Right forelimb (tissue), 1 donor: ENCODE measurements around the gene DESI1.
"Not testable (repeated sequence)": the region's sequence is repeated elsewhere in the genome, so short reads cannot be mapped to it uniquely, and the experiment has no call there.

Source experiments
- DNase-seq: peaks from one replicate; pipeline ENCODE4 v3.0.0-alpha.2; 2018

Gene DESI1

DNA sequence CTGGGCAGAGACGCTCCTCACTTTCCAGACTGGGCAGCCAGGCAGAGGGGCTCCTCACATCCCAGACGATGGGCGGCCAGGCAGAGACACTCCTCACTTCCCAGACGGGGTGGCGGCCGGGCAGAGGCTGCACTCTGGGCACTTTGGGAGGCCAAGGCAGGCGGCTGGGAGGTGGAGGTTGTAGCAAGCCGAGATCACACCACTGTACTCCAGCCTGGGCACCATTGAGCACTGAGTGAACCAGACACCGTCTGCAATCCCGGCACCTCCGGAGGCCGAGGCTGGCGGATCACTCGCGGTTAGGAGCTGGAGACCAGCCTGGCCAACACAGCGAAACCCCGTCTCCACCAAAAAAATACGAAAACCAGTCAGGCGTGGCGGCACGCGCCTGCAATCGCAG lies 10.8 kb upstream of the DESI1 start:
- not testable (repeated sequence) for DNase-seq

DNA sequence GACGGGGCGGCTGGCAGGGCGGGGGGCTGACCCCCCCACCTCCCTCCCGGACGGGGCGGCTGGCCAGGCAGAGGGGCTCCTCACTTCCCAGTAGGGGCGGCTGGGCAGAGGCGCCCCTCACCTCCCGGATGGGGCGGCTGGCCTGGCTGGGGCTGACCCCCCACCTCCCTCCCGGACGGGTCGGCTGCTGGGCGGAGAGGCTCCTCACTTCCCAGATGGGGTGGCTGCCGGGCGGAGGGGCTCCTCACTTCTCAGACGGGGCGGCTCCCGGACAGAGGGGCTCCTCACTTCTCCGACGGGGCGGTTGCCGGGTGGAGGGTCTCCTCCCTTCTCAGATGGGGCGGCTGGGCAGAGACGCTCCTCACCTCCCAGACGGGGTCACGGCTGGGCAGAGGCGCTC lies 10.3 kb upstream of the DESI1 start:
- not testable (repeated sequence) for DNase-seq

DNA sequence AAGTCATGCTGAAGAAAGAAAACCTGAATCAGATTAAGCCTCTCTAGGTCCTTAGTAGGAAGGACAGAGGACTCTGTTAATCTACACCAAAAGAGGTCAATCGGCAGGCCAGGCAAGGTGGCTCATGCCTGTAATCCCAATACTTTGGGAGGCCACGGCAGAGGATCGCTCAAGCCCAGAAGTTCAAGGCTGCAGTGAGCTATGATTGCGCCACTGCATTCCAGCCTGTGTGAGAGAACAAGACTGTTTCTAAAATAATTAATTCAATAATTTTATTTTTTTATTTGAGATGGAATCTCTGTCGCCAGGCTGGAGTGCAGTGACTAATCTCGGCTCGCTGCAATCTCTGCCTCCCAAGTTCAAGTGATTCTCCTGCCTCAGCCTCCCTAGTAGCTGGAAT lies 4.7 kb upstream of the DESI1 start:
- DNase-seq = no peak

- no peak for DNase-seq
Observed at GRCh38 chr22:41621911-41622179, 1.0 kb upstream of the DESI1 start.

- peak; percentile 100 for DNase-seq
Observed at GRCh38 chr22:41621099-41621910, 462 bp upstream of the DESI1 start, which contains the start of gene XRCC6. Gene XRCC6 (plus strand): TSS chr22:41621295. CDS start chr22:41622005, 710 bp downstream.

- DNase-seq = peak; percentile 44
Observed at GRCh38 chr22:41619979-41620588, 759 bp downstream of the DESI1 start.

- DNase-seq = no peak
Observed at GRCh38 chr22:41613456-41613855, 7.4 kb downstream of the DESI1 start.

DNA sequence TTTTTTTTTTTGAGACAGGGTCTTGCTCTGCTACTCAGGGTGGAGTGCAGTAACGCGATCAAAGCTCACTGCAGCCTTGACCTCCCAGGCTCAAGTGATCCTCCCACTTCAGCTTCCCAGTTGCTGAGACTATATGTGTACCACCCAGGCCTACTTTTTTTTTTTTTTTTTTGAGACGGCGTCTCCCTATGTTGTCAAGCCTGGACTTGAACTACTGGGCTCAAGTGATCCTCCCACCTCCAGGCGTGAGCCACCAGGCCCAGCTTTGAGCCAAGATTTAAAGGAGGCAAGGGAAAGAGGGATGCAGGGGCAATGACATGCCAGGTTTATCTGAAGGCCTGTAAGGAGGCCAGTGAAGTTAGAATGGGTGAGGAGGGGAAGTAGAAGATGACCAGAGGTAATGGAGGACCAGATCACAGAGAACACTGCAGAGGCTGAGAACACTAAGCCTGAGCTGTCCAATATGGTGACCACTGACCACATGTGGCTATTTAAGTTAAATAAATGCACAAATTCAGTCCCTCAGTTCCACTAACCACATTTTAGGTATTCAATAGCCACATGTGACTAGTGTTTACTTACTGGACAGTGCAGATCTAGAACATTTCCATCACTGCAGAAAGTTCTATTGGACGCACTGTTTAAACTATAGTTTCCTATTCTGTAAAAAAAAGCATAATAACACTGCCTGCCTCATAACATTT lies 8.1 kb downstream of the DESI1 start:
- DNase-seq = no peak

GRCh38 chr22:41608386-41608785 lies 12.5 kb downstream of the DESI1 start:
- no peak for DNase-seq

- DNase-seq = no peak
Observed at GRCh38 chr22:41603873-41604332, 16.9 kb downstream of the DESI1 start.

DNA sequence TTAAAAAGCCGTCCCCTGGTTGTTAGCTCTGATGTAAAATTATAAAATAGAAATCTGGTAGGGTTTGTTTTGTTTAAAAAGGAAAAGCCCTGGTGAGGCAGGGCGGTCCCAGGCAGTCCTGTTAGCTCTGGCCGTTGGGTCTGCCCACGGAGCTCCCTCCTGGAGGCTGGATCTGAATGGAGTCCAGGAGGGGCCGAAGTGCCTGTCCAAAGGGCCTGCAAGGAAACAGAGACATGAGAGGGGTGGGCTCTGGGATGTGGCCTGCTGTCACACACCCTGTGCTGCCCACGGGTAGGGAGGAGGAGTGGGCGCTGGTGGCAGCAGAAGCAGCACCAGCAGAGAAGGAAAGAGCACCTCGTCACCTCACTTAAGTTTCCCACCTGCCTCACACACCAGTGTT lies 19.9 kb downstream of the DESI1 start:
- no peak for DNase-seq

DNA sequence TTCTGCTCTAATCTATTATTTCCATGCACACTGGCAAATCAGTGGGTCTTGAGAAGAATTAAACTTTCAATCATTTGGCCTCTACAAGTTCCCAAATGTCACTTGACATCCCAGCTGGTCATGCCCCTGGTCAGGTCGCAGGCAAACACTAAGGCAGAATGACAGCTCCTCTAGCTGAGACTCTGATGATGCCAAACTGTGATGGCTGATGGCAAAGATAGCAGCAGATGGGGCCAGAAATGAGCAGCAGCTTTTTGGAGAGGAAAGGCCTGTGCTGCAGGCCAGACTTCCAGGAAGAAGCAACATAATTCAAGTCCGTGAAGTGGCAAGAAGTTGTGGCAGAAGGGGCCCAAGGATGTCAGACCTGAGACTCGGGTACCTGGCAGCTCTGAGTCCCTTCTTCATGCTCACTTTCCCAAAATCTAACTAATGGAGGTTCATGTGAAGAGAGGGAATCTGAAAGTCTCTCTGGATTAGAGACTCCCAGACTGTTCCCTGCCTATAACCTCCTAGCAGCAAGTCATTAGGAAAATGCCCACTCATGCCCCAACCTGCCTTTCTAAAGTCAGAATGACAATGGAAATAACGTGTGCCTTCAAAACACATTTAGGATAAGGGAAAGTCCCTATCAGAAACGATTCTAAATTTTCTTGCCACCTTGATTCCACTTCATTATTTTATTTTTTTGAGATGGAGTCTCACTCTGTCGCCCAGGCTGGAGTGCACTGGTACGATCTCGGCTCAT lies 21.8 kb downstream of the DESI1 start:
- DNase-seq = no peak

GRCh38 chr22:41598081-41598480 lies 22.8 kb downstream of the DESI1 start:
- no peak for DNase-seq

DNA sequence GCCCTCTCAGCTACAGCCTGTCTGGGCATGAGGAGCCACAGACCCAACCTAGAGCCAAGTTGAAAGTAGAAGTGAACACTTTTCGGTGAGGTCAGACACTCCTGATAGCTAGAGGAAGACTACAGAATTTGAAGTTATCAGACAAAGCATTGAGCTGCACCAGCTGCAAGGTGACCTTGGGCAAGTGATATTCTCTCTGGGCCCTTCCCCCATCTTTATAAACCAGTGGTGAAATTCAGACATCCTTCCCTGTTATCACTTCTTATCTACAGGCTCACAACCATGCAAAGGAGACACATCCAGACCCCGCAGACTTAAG lies 23.2 kb downstream of the DESI1 start:
- no peak for DNase-seq

DNA sequence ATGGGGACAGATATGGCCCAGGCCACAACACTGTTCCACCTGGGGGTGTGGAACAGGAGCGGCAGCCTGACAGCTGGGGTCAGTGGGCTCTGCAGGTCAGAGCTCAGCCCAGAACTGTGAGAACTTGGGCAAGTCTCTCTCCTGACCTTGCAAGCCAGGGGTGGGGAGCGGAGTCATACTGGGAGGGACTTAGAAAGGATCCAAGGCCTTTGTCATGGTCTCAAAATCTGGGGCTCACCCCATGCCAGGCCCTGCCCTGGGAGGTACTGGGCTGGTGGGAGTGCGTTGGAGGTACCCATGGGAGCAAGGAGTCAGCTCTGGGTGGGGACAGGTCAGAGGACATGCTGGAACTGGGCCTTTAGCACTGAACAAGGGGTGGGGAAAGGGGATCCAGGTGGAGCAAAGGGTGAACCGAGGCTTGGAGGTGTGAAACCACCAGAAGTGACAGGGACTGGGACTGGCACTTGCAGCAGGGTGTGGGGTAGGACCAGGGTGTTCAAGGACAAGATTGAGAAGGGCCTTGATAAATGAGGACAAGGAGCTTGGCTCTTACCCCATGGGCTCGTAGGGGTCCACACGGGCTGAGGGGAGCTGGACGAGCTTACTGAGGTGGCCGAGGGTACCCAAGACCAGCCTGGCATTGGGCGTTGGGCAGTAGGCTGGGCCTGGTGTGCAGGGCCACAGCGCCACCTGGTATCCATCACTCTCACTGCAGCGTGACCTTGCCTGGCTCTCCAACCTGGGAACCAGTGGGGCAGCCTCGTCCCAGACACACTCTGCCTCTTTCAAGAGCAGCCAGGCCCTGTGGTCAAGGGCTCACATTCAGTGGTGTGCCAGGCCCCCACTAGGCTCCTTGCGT lies 23.8 kb downstream of the DESI1 start:
- DNase-seq = peak; percentile 65

DNA sequence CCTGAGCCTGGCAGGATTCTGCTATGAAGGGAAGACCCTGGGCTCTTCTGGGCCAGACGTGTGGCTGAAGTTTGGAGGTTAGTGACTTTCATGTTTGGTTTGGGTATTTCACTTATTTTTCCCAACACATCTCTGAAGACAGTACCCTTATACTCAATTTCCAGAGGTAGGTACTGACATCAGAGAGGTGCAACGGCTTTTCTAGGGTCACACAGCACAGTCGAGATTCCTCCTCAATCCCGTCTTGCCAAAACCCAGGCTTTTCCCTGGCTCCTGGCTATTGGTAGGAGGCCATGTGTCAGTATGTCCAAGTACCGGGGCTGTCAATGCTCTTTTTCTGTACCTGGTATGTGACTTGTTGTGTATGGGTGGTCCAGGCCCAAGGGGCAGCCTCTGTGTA lies 25.1 kb downstream of the DESI1 start:
- no peak for DNase-seq

DNA sequence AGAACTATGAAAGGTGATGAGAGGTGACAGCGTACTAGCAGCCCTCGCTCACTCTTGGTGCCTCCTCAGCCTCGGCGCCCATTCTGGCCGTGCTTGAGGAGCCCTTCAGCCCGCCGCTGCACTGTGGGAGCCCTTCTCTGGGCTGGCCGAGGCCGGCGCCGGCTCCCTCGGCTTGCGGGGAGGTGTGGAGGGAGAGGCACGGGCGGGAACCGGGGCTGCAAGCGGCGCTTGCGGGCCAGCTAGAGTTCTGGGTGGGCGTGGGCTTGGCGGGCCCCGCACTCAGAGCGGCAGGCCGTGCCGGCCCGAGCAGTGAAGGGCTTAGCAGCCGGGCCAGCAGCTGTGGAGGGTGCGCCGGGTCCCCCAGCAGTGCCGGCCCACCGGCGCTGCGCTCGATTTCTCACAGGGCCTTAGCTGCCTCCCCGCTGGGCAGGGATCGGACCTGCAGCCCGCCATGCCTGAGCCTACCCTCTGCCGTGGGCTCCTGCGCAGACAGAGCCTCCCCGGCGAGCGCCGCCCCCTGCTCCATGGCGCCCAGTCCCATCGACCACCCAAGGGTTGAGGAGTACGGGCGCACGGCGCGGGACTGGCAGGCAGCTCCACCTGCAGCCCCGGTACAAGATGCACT lies 27.4 kb downstream of the DESI1 start:
- not testable (repeated sequence) for DNase-seq

DNA sequence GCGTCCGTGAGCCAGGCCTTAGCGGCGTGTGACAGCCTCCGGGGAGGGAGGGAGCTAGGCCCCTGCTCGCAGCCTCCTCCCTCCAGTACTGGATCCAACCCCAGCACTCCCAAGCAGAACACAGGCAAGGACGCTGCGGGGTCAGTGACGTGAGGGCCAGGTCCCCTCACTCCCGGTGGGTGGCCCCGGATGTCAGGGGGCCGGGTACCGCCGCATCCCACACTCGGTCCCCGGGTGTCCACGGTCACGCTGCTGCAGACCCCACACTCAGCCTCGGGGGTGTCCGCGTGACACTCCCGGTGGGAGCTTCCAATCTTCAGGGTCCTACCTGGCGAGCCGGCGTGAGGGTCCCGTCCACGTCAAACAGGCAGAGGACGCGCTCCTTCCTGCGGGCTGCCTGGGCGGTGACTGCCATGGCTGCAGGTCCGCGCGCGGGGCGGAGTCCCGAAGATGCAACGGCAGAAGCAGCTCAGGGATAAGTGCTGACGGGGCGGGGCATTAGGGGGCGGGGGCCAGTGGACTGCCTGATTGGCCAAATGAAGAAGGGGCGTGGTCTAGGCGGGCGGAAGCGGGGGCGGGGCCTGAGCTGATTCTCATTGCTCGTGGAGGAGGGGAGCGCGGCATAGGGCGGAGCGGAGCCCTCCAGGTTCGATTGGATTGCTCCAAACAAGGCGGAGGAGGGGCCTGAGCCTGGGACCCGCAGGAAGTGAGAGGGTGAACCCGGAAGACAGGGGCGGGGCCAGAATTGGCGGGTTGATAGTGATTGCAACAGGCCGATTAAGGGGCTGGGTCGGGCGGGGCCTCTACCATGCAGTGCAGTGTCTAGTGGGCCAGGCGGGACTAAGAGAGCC lies 31.2 kb downstream of the DESI1 start, which contains the start of gene PMM1:
Gene PMM1, minus strand, starts transcription at position 450 of the 851 bp plus-strand sequence. Its CDS starts 35 bp downstream, at position 415.
- DNase-seq = peak; percentile 100

- no peak for DNase-seq
Observed at GRCh38 chr22:41587347-41587723, 33.5 kb downstream of the DESI1 start.

DNA sequence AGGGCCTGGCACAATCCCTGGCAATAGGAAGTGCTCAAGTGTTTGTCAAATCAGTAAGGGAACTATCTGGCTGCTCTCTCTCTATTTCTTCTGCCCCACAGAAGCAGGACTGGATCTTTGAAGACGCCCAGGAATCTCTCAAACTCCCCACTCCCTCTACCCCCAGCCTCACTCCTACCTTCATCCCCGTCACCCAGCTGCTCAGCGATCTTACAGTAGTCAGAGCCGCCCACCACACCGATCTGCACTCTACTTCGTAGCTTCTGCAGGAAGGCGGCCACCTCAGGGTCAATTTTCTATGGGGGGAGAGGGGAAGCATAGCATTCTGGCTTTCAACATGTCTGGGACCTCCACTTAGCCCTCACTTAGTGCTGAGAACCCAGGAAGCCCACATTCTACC lies 34.9 kb downstream of the DESI1 start:
- no peak for DNase-seq

GRCh38 chr22:41584881-41585280 lies 36.0 kb downstream of the DESI1 start:
- no peak for DNase-seq
